Thoracic aorta (tissue), 2 donors: ENCODE data around the gene YKT6. TPM values are rescaled to one million over a fixed set of nuclear protein-coding genes. Genes with fewer than 3 reads are reported as not detected.

Source experiments
- ATAC-seq: fragments of 150-250 bp; one replicate; pipeline ENCODE4 v1.8.0; 2017; ENCODE audit warnings: low read depth; ENCODE audit not compliant: insufficient number of reproducible peaks, low FRiP score
- DNase-seq: peaks from one replicate; pipeline ENCODE4 v3.0.0-alpha.2; 2020; ENCODE audit warnings: low spot score
- H3K27ac ChIP-seq, 2 donors: fragments of 200-600 bp; sonication (generic); 1 replicate in 1 of 2; 2 replicates in 1 of 2; pipeline ENCODE4 v1.5.1; 2016; ENCODE audit warnings: mild to moderate bottlenecking in 2 of 2, moderate library complexity in 2 of 2
- H3K27me3 ChIP-seq: fragments of 200-600 bp; sonication (generic); replicated peaks from 2 replicates; pipeline ENCODE4 v1.6.0; 2016; ENCODE audit warnings: mild to moderate bottlenecking; ENCODE audit not compliant: insufficient read depth
- H3K36me3 ChIP-seq: fragments of 200-600 bp; sonication (generic); one replicate; pipeline ENCODE4 v1.5.1; 2016
- H3K4me1 ChIP-seq, 2 donors: fragments of 200-600 bp; sonication (generic); 1 replicate in 1 of 2; 2 replicates in 1 of 2; pipeline versions ENCODE4 v1.5.1 to v1.6.0; 2016; ENCODE audit warnings: low read depth in 2 of 2, mild to moderate bottlenecking in 1 of 2; ENCODE audit not compliant: control insufficient read depth in 1 of 2
- H3K4me3 ChIP-seq: fragments of 200-600 bp; sonication (generic); 2 replicates; pipeline ENCODE4 v1.5.1; 2016; ENCODE audit warnings: mild to moderate bottlenecking
- H3K9me3 ChIP-seq: fragments of 200-600 bp; sonication (generic); 2 replicates; pipeline ENCODE4 v1.5.1; 2016
- total RNA-seq, 2 donors: library from RNA; depleted of rRNA; stranded (reverse); fragments of >200 nt; gene quantifications; one replicate each; pipeline versions ENCODE4 v1.1.0 to v1.2.3, GENCODE V29; 2016
- TF ChIP-seq, protein P1 (sequence below): fragments of 200-600 bp; sonication (generic); IDR thresholded peaks from one replicate; pipeline ENCODE4 v1.5.1; 2019; ENCODE audit warnings: antibody characterized with exemption

Gene YKT6
- total RNA-seq, result 10 to 100 TPM; 62.0 to 69.6 TPM

DNA sequence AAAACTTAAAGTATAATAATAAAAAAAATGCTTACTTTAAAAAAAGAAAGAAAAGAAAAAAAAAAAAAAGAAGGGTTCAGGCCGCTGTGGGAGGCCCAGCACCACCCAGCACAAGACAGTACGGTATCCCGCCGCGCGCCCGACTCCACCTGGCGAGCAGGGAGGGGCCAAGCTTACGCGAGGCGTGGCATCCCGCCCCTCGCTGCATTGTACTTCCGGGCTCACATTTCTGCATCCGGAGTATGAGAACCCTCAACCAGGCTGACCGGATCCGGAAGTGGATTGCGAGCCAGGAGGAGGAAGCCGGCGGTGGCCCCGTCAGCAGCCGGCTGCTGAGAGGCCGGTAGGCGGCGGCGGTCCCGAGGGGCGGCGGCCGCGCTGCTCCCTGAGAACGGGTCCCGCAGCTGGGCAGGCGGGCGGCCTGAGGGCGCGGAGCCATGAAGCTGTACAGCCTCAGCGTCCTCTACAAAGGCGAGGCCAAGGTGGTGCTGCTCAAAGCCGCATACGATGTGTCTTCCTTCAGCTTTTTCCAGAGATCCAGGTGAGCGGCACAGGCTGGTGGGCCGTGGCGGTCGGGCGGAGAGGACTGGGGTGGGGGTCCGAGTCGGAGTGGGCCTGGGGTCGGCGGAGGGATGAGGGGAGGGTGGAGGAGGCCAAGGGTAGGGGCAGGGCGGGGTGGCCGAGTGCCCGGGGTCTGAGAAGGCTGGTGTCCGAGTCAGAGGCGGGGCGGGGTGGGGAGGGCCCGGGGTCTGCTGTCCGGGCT, at the start of gene YKT6:
TSS of gene YKT6 (plus strand) at position 280 of the 763 bp plus-strand sequence. CDS start at position 438, 158 bp downstream.
- peak within 1 kb of the TSS; percentile 71 to 76 for H3K27ac ChIP-seq
- peak; percentile 81 for DNase-seq

DNA sequence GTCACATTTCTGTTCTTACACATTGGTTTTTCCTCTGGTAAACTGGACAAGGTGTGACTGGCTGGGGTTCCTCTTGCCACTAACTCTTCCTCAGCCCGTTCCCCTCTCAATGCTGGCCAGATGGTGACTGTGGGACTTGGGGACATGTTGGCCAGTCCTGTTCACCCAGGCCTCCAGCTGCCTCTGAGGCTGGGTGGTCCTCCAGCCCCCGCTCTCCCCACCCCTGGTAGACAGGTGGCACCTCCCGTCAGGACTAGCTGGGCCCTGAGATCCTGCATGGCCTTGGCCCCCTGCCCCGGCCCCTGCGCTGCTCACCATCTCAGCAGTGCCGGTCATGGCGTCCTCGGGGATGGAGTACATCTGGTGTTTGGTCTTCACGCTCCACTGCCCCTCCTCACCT, 48.8 kb upstream of the YKT6 start:
- TF ChIP-seq, protein P1, sequence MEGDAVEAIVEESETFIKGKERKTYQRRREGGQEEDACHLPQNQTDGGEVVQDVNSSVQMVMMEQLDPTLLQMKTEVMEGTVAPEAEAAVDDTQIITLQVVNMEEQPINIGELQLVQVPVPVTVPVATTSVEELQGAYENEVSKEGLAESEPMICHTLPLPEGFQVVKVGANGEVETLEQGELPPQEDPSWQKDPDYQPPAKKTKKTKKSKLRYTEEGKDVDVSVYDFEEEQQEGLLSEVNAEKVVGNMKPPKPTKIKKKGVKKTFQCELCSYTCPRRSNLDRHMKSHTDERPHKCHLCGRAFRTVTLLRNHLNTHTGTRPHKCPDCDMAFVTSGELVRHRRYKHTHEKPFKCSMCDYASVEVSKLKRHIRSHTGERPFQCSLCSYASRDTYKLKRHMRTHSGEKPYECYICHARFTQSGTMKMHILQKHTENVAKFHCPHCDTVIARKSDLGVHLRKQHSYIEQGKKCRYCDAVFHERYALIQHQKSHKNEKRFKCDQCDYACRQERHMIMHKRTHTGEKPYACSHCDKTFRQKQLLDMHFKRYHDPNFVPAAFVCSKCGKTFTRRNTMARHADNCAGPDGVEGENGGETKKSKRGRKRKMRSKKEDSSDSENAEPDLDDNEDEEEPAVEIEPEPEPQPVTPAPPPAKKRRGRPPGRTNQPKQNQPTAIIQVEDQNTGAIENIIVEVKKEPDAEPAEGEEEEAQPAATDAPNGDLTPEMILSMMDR, result no peak
- no peaks in the 10 kb centered on the region for H3K27me3 ChIP-seq
- H3K4me1 ChIP-seq, result no peaks in the 10 kb centered on the region
- H3K27ac ChIP-seq, result no peak overlapping the region
- no peak for ATAC-seq
- no peak for DNase-seq
- no peaks in the 10 kb centered on the region for H3K9me3 ChIP-seq
- H3K4me3 ChIP-seq, result no peak overlapping the region
- no peaks in the 10 kb centered on the region for H3K36me3 ChIP-seq

More for the DNA sequence above, at the start of gene YKT6:
- peak within 1 kb of the TSS; percentile 100 for H3K4me3 ChIP-seq
- H3K9me3 ChIP-seq, result no peaks in the 10 kb centered on the region
- TF ChIP-seq, protein P1, result peak; percentile 73
- H3K27me3 ChIP-seq, result no peaks in the 10 kb centered on the region
- H3K4me1 ChIP-seq, result peaks cover 14 to 25% of the 10 kb centered on the region in 2 donors
- peaks cover 8% of the 10 kb centered on the region for H3K36me3 ChIP-seq
- peak; percentile 85 for ATAC-seq

DNA sequence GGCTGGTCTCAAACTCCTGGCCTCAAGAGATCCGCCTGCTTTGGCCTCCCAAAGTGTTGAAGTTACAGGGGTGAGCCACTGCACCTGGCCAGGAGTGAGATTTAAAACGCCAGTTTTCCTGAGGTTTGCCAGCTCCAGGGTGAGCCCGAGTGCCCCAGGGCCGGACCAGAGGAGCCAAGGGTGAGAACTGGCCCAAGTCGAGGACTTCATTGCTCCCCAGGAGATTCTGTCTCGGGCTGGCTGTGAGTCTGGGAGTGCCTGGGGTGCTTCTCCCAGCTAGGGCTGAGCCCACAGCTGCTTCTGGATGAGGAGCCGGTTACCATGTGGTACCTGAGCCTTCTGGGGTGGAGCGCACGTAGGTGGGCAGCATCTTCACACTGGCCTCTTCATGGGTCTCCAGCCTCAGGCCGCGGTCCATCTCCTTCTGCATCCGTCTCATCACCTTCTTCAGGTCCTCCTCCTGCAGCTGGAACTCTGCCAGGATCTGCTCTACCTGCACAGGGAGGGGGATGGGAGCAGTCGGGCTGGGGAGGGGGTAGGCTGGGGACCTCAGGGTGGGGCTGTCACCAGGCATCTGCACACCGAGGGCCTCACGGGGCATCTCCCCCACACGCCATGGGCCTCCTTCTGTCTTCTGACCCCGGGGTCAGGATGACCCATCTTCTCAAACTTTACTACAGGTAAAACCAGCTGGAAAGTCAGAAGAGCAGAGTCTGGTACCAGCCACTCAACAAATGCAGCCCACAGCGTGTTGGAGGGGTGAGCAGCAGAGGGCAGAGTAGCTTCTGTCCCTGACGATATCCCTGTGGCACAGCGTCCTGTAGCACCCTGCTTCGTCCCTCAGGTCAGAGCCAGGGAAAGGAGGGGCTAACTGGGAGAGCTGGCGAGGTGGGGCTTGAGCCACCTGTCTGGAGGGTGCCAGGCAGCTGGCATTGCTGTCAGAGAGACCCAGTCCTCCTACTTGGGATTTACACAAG, 47.5 kb upstream of the YKT6 start:
- TF ChIP-seq, protein P1, result no peak
- Histone ChIP-seq H3K9me3 (no peaks in the 10 kb centered on the region), H3K27me3 (no peaks in the 10 kb centered on the region), H3K4me3 (no peak overlapping the region), H3K27ac (no peak overlapping the region), H3K4me1 (no peaks in the 10 kb centered on the region), H3K36me3 (no peaks in the 10 kb centered on the region)
- DNase-seq (no peak), ATAC-seq (no peak)

DNA sequence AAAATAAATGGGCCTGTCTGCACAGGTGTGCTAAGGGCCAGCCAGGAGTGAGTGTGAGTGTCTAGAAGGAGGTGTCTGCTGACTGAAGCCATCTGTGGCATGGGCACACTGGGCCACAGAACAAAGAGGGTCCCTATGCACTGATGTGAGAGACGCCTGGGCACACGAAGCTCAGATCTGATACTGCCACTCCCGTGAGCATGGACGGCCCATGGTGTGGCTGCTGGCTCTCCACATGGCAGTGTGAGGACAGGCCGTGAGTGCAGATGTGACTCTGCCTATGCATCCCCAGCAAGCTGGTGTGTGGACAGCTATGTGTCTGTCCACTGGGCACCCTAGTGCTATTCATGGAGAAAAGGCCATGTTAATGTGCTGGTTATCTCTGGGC, 46.8 kb upstream of the YKT6 start:
- ATAC-seq, result no peak
- H3K27ac ChIP-seq, result no peak overlapping the region

More for the DNA sequence above, 46.8 kb upstream of the YKT6 start:
- Histone ChIP-seq H3K4me3 (no peak overlapping the region), H3K36me3 (no peaks in the 10 kb centered on the region), H3K4me1 (no peaks in the 10 kb centered on the region), H3K27me3 (no peaks in the 10 kb centered on the region), H3K9me3 (no peaks in the 10 kb centered on the region)
- TF ChIP-seq, protein P1, result no peak
- no peak for DNase-seq
